MM.1S (cell line): ENCODE data around the gene RTRAF.

Source experiments
- EZH2phosphoT487 ChIP-seq: fragments of 300-600 bp; sonication (generic); IDR thresholded peaks from 2 replicates; pipeline ENCODE4 v1.6.1; 2018; ENCODE audit warnings: antibody characterized with exemption, low read length
- TF ChIP-seq, protein P1 (sequence below): fragments of 300-600 bp; sonication (generic); IDR thresholded peaks from 2 replicates; pipeline ENCODE4 v1.5.1; 2016; ENCODE audit warnings: antibody characterized with exemption, low read length, mixed read lengths

DNA sequence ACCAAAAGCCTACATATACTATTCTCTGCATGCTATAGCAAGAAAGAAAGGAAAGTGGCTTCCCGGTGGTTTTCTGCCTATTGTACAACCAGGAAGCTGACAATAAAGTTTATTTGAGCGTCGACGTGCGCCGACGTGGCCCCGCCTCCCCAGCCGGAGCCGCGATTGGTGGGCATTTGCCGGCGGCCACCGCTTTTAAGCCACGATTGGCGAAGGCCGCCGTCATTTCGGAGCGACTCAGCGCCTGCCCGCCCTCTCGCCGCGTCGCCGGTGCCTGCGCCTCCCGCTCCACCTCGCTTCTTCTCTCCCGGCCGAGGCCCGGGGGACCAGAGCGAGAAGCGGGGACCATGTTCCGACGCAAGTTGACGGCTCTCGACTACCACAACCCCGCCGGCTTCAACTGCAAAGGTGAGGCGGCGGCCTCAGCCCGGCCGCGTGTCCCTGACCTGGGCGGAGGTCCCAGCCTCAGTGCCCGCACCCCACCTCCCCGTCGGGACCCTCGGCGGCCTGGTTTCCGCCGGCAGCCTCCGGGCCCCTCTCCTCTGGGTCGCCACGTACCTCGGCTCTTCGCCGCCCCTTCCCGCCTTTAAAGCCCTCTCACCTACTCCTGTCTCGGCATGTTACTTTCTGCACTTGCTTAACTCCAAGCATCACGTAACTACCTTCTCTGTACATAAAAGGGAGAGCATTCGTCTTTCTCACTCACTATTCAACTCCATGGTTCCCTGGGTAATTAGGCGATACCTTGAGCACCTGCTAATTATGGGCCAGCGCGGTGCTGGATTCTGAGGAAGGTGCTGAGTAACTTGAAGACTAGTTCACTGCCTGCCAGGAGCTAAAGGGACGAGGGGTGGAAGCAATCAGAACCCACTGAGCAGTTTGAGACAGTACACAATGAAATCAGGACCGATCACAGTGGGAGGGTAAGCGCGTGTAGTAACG, at the start of gene RTRAF:
- TF ChIP-seq EZH2phosphoT487: no peak
- TF ChIP-seq, protein P1, sequence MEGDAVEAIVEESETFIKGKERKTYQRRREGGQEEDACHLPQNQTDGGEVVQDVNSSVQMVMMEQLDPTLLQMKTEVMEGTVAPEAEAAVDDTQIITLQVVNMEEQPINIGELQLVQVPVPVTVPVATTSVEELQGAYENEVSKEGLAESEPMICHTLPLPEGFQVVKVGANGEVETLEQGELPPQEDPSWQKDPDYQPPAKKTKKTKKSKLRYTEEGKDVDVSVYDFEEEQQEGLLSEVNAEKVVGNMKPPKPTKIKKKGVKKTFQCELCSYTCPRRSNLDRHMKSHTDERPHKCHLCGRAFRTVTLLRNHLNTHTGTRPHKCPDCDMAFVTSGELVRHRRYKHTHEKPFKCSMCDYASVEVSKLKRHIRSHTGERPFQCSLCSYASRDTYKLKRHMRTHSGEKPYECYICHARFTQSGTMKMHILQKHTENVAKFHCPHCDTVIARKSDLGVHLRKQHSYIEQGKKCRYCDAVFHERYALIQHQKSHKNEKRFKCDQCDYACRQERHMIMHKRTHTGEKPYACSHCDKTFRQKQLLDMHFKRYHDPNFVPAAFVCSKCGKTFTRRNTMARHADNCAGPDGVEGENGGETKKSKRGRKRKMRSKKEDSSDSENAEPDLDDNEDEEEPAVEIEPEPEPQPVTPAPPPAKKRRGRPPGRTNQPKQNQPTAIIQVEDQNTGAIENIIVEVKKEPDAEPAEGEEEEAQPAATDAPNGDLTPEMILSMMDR: no peak
